GM23338 (cell line): ENCODE data around the gene SH3PXD2B. TPM values are rescaled to one million over a fixed set of nuclear protein-coding genes. Genes with fewer than 3 reads are reported as not detected.

Experiments
- ATAC-seq: fragments of 200-7000 bp; cut with Tn5 transposase; 3 replicates; pipeline ENCODE4 v1.9.1; 2020
- DNase-seq: peaks from one replicate; pipeline ENCODE4 v3.0.0-alpha.2; 2015; ENCODE audit warnings: low spot score
- H2AFZ ChIP-seq: fragments of 200-600 bp; sonication (generic); 2 replicates; pipeline ENCODE4 v1.8.0; 2016; ENCODE audit warnings: antibody characterized with exemption, mild to moderate bottlenecking, moderate library complexity
- H3F3A ChIP-seq: fragments of 200-600 bp; sonication (generic); replicated peaks from 2 replicates; pipeline ENCODE4 v1.8.0; 2017; ENCODE audit warnings: antibody characterized with exemption, mixed run types, low read depth
- H3K27ac ChIP-seq: fragments of 200-600 bp; sonication (generic); 2 replicates; pipeline ENCODE4 v1.6.1; 2016; ENCODE audit warnings: low read depth
- H3K27me3 ChIP-seq: fragments of 200-600 bp; sonication (generic); 2 replicates; pipeline ENCODE4 v1.8.0; 2016; ENCODE audit warnings: mild to moderate bottlenecking, mixed run types, moderate library complexity; ENCODE audit not compliant: insufficient read depth
- H3K36me3 ChIP-seq: fragments of 200-600 bp; sonication (generic); 2 replicates; pipeline ENCODE4 v1.8.0; 2016; ENCODE audit warnings: mild to moderate bottlenecking; ENCODE audit not compliant: insufficient read depth
- H3K4me1 ChIP-seq: fragments of 200-600 bp; sonication (generic); 2 replicates; pipeline ENCODE4 v1.8.0; 2016; ENCODE audit warnings: mild to moderate bottlenecking, moderate library complexity; ENCODE audit not compliant: insufficient read depth
- H3K4me2 ChIP-seq: fragments of 200-600 bp; sonication (generic); 2 replicates; pipeline ENCODE4 v1.7.1; 2017; ENCODE audit warnings: mixed run types
- H3K4me3 ChIP-seq: fragments of 200-600 bp; sonication (generic); 2 replicates; pipeline ENCODE4 v1.6.1; 2016; ENCODE audit warnings: mixed run types
- H3K79me2 ChIP-seq: fragments of 200-600 bp; sonication (generic); replicated peaks from 2 replicates; pipeline ENCODE4 v1.8.0; 2017; ENCODE audit warnings: mild to moderate bottlenecking; ENCODE audit not compliant: insufficient read depth
- H3K9me2 ChIP-seq: fragments of 200-600 bp; sonication (generic); 2 replicates; pipeline ENCODE4 v1.8.0; 2017; ENCODE audit not compliant: insufficient read depth
- H4K20me1 ChIP-seq: fragments of 200-600 bp; sonication (generic); replicated peaks from 2 replicates; pipeline ENCODE4 v1.8.0; 2017; ENCODE audit warnings: mild to moderate bottlenecking; ENCODE audit not compliant: insufficient read depth
- H3K27ac Mint-ChIP-seq: 2 replicates; pipeline ENCODE4 v1.8.0; 2020; ENCODE audit warnings: inconsistent platforms, mild to moderate bottlenecking, moderate library complexity, mixed read lengths
- H3K27me3 Mint-ChIP-seq: 3 replicates; pipeline ENCODE4 v1.8.0; 2022; ENCODE audit warnings: low read depth, mild to moderate bottlenecking, moderate library complexity, mixed read lengths, inconsistent platforms; ENCODE audit not compliant: insufficient read depth, poor library complexity
- H3K36me3 Mint-ChIP-seq: 3 replicates; pipeline ENCODE4 v1.8.0; 2021; ENCODE audit warnings: low read depth, mild to moderate bottlenecking, inconsistent platforms, moderate library complexity, mixed read lengths
- H3K4me1 Mint-ChIP-seq: 3 replicates; pipeline ENCODE4 v1.8.0; 2020; ENCODE audit warnings: mild to moderate bottlenecking, inconsistent platforms, mixed read lengths
- H3K4me3 Mint-ChIP-seq: 3 replicates; pipeline ENCODE4 v1.8.0; 2021; ENCODE audit warnings: moderate library complexity, mild to moderate bottlenecking, inconsistent platforms, mixed read lengths
- H3K9me3 Mint-ChIP-seq: 3 replicates; pipeline ENCODE4 v1.8.0; 2020; ENCODE audit warnings: moderate library complexity, mild to moderate bottlenecking, inconsistent platforms, mixed read lengths
- CREB1 ChIP-seq: fragments of 250-450 bp; sonication (Bioruptor Pico); IDR thresholded peaks from 2 replicates; pipeline ENCODE4 v1.5.0; 2020; ENCODE audit warnings: low read depth, mild to moderate bottlenecking, moderate library complexity
- EZH2 ChIP-seq: fragments of 200-600 bp; sonication (generic); IDR thresholded peaks from one replicate; pipeline ENCODE4 v1.8.0; 2017; ENCODE audit warnings: antibody characterized with exemption, mild to moderate bottlenecking, low read depth; ENCODE audit not compliant: unreplicated experiment
- EZH2phosphoT487 ChIP-seq: fragments of 200-600 bp; sonication (generic); IDR thresholded peaks from one replicate; pipeline ENCODE4 v1.8.1; 2018; ENCODE audit warnings: antibody characterized with exemption; ENCODE audit not compliant: unreplicated experiment
- JUNB ChIP-seq: IDR thresholded peaks from one replicate; pipeline ENCODE4 v1.6.1; 2016; ENCODE audit warnings: antibody characterized with exemption; ENCODE audit not compliant: unreplicated experiment
- NANOG ChIP-seq: IDR thresholded peaks from 2 replicates; pipeline ENCODE4 v1.6.1; 2016; ENCODE audit warnings: antibody characterized with exemption, borderline replicate concordance
- POLR2AphosphoS5 ChIP-seq: IDR thresholded peaks from 2 replicates; pipeline ENCODE4 v1.6.1; 2016; ENCODE audit warnings: antibody characterized with exemption, low read depth
- STAT1 ChIP-seq: IDR thresholded peaks from one replicate; pipeline ENCODE4 v1.6.1; 2016; ENCODE audit warnings: antibody characterized with exemption; ENCODE audit not compliant: unreplicated experiment
- ZNF331 ChIP-seq: fragments of 250-450 bp; sonication (Bioruptor Pico); IDR thresholded peaks from 2 replicates; pipeline ENCODE4 v1.5.0; 2020; ENCODE audit warnings: low read depth, mild to moderate bottlenecking, moderate library complexity
- polyA plus RNA-seq: library from polyadenylated mRNA; unstranded; fragments of >200 nt; fragmentation: Nextera tagmentation; extraction: Ambion mirVana; gene quantifications from 2 replicates; pipeline ENCODE4 v1.2.1, GENCODE V29; 2016
- total RNA-seq: library from RNA; depleted of rRNA; stranded (reverse); fragments of >200 nt; shearing (Covaris generic); gene quantifications from 2 replicates; pipeline ENCODE4 v1.2.3, GENCODE V29; 2014
- TF ChIP-seq, protein P1 (sequence below): fragments of 250-450 bp; sonication (Bioruptor Pico); IDR thresholded peaks from 2 replicates; pipeline ENCODE4 v1.5.0; 2020; ENCODE audit warnings: mild to moderate bottlenecking, moderate library complexity
- TF ChIP-seq, protein P2 (sequence below): IDR thresholded peaks from 2 replicates; pipeline ENCODE4 v1.6.1; 2016; ENCODE audit warnings: antibody characterized with exemption
- TF ChIP-seq, protein P3 (sequence below): IDR thresholded peaks from one replicate; pipeline ENCODE4 v1.6.1; 2018; ENCODE audit warnings: antibody characterized with exemption; ENCODE audit not compliant: unreplicated experiment

The SH3PXD2B gene
- total and polyA plus RNA-seq, 2 experiments from 2014 or later: 40.2 to 52.5 TPM

DNA sequence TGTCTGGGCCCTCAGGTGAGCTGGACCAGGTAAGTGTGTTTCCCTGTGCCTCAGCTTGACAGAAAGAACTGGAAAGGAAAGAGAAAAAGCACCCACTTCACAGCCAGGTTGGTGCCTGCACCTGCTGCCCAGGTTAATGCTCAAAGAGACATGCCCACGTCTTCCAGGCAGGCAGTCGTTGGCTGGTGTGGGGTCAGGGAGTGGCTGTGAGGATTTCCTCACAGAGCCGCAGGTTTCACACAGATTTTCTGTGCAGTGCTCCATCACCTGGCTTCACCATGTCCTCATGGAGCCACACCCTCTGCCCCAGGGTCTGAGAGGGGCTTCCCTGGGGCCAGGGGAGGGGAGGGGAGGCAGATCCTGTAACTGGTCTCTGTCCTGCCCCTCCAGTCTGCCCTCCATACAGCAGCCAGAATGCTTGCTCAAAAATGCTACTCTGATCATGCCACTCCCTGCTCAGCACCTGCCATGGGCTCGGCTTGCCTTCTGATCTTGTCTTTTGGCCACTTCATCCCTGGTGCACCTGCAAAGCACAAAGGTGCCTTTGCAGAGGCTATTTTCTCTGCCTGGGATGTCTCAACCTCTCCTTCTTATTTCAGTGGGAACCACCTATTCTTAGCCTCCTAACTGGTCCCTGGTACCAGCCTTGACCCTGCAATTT, 88.2 kb downstream of the SH3PXD2B start:
- Histone ChIP-seq H3K27me3 (no peaks in the 10 kb centered on the region), H3K4me3 (no peak overlapping the region), H3K27ac (no peak overlapping the region), H3K4me1 (no peaks in the 10 kb centered on the region), H2AFZ (no peak overlapping the region), H3K9me2 (0 out of 2 replicates have a peak, but pooled peaks cover 4% of the 10 kb centered on the region), H3F3A (no peaks in the 10 kb centered on the region), H3K79me2 (no peaks in the 10 kb centered on the region), H4K20me1 (no peaks in the 10 kb centered on the region), H3K36me3 (peaks cover 11% of the 10 kb centered on the region; the same call in 1 of the 2 replicates), H3K4me2 (no peak overlapping the region)
- Mint-ChIP-seq H3K27ac (no peak overlapping the region), H3K4me1 (peaks cover 5% of the 10 kb centered on the region; the same call in 1 of the 3 replicates), H3K36me3 (peaks cover 55% of the 10 kb centered on the region), H3K27me3 (peaks cover 2% of the 10 kb centered on the region), H3K9me3 (peaks cover 6% of the 10 kb centered on the region), H3K4me3 (no peak overlapping the region)
- DNase-seq (no peak), ATAC-seq (no peak)
- TF ChIP-seq NANOG (no peak), JUNB (no peak), EZH2 (no peak)

DNA sequence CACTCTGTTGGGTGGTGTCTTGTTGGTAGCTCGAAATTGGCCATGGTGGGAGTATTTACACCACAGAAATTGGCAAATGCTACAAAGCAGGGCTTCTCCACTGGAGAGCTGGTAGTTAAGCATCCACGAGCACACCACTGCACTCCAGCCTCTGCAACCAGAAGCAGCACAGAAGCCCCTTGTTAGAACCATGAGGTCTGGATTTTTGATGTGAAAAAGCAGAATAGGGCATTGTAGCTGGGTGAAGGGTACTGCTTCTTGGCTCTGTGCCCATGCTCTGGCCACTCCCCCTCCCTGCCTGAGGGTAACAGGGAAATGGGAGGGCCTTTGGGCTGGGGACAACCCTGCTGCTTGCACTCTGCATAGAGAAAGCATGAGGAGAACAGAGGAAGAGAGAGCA, 89.6 kb downstream of the SH3PXD2B start:
- Histone ChIP-seq H4K20me1 (no peaks in the 10 kb centered on the region), H3K4me1 (no peaks in the 10 kb centered on the region), H3K4me2 (no peak overlapping the region), H3K4me3 (no peak overlapping the region), H3K79me2 (no peaks in the 10 kb centered on the region), H3F3A (no peaks in the 10 kb centered on the region), H3K36me3 (peaks cover 17% of the 10 kb centered on the region; the same call in 1 of the 2 replicates), H3K9me2 (0 out of 2 replicates have a peak, but pooled peaks cover 4% of the 10 kb centered on the region), H3K27me3 (no peaks in the 10 kb centered on the region), H2AFZ (no peak overlapping the region), H3K27ac (no peak overlapping the region)
- no peak overlapping the region for H3K4me3 Mint-ChIP-seq
- peaks cover 2% of the 10 kb centered on the region for H3K27me3 Mint-ChIP-seq
- H3K27ac Mint-ChIP-seq: no peak overlapping the region
- DNase-seq (no peak), ATAC-seq (peak; percentile 32; the same call in 2 of the 3 replicates)
- peaks cover 5% of the 10 kb centered on the region; the same call in 1 of the 3 replicates for H3K4me1 Mint-ChIP-seq
- peaks cover 46% of the 10 kb centered on the region for H3K36me3 Mint-ChIP-seq
- no peaks in the 10 kb centered on the region; the same call in 1 of the 3 replicates for H3K9me3 Mint-ChIP-seq
- TF ChIP-seq, protein P1, sequence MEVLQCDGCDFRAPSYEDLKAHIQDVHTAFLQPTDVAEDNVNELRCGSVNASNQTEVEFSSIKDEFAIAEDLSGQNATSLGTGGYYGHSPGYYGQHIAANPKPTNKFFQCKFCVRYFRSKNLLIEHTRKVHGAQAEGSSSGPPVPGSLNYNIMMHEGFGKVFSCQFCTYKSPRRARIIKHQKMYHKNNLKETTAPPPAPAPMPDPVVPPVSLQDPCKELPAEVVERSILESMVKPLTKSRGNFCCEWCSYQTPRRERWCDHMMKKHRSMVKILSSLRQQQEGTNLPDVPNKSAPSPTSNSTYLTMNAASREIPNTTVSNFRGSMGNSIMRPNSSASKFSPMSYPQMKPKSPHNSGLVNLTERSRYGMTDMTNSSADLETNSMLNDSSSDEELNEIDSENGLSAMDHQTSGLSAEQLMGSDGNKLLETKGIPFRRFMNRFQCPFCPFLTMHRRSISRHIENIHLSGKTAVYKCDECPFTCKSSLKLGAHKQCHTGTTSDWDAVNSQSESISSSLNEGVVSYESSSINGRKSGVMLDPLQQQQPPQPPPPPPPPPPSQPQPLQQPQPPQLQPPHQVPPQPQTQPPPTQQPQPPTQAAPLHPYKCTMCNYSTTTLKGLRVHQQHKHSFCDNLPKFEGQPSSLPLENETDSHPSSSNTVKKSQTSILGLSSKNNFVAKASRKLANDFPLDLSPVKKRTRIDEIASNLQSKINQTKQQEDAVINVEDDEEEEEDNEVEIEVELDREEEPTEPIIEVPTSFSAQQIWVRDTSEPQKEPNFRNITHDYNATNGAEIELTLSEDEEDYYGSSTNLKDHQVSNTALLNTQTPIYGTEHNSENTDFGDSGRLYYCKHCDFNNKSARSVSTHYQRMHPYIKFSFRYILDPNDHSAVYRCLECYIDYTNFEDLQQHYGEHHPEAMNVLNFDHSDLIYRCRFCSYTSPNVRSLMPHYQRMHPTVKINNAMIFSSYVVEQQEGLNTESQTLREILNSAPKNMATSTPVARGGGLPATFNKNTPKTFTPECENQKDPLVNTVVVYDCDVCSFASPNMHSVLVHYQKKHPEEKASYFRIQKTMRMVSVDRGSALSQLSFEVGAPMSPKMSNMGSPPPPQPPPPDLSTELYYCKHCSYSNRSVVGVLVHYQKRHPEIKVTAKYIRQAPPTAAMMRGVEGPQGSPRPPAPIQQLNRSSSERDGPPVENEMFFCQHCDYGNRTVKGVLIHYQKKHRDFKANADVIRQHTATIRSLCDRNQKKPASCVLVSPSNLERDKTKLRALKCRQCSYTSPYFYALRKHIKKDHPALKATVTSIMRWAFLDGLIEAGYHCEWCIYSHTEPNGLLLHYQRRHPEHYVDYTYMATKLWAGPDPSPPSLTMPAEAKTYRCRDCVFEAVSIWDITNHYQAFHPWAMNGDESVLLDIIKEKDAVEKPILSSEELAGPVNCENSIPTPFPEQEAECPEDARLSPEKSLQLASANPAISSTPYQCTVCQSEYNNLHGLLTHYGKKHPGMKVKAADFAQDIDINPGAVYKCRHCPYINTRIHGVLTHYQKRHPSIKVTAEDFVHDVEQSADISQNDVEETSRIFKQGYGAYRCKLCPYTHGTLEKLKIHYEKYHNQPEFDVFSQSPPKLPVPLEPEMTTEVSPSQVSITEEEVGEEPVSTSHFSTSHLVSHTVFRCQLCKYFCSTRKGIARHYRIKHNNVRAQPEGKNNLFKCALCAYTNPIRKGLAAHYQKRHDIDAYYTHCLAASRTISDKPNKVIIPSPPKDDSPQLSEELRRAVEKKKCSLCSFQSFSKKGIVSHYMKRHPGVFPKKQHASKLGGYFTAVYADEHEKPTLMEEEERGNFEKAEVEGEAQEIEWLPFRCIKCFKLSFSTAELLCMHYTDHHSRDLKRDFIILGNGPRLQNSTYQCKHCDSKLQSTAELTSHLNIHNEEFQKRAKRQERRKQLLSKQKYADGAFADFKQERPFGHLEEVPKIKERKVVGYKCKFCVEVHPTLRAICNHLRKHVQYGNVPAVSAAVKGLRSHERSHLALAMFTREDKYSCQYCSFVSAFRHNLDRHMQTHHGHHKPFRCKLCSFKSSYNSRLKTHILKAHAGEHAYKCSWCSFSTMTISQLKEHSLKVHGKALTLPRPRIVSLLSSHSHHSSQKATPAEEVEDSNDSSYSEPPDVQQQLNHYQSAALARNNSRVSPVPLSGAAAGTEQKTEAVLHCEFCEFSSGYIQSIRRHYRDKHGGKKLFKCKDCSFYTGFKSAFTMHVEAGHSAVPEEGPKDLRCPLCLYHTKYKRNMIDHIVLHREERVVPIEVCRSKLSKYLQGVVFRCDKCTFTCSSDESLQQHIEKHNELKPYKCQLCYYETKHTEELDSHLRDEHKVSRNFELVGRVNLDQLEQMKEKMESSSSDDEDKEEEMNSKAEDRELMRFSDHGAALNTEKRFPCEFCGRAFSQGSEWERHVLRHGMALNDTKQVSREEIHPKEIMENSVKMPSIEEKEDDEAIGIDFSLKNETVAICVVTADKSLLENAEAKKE (CRISPR knock-in tag): no peak
- no peak for TF ChIP-seq NANOG
- TF ChIP-seq, protein P2, sequence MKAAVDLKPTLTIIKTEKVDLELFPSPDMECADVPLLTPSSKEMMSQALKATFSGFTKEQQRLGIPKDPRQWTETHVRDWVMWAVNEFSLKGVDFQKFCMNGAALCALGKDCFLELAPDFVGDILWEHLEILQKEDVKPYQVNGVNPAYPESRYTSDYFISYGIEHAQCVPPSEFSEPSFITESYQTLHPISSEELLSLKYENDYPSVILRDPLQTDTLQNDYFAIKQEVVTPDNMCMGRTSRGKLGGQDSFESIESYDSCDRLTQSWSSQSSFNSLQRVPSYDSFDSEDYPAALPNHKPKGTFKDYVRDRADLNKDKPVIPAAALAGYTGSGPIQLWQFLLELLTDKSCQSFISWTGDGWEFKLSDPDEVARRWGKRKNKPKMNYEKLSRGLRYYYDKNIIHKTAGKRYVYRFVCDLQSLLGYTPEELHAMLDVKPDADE: no peak
- TF ChIP-seq, protein P3, sequence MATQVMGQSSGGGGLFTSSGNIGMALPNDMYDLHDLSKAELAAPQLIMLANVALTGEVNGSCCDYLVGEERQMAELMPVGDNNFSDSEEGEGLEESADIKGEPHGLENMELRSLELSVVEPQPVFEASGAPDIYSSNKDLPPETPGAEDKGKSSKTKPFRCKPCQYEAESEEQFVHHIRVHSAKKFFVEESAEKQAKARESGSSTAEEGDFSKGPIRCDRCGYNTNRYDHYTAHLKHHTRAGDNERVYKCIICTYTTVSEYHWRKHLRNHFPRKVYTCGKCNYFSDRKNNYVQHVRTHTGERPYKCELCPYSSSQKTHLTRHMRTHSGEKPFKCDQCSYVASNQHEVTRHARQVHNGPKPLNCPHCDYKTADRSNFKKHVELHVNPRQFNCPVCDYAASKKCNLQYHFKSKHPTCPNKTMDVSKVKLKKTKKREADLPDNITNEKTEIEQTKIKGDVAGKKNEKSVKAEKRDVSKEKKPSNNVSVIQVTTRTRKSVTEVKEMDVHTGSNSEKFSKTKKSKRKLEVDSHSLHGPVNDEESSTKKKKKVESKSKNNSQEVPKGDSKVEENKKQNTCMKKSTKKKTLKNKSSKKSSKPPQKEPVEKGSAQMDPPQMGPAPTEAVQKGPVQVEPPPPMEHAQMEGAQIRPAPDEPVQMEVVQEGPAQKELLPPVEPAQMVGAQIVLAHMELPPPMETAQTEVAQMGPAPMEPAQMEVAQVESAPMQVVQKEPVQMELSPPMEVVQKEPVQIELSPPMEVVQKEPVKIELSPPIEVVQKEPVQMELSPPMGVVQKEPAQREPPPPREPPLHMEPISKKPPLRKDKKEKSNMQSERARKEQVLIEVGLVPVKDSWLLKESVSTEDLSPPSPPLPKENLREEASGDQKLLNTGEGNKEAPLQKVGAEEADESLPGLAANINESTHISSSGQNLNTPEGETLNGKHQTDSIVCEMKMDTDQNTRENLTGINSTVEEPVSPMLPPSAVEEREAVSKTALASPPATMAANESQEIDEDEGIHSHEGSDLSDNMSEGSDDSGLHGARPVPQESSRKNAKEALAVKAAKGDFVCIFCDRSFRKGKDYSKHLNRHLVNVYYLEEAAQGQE: no peak
- no peak for TF ChIP-seq EZH2phosphoT487
- no peak for TF ChIP-seq STAT1
- TF ChIP-seq POLR2AphosphoS5: no peak
- no peak for TF ChIP-seq ZNF331 (CRISPR knock-in tag)
- TF ChIP-seq CREB1: no peak
